Measurements from ENCODE around the gene KLHDC9.

Gene KLHDC9

GRCh38 chr1:161077426-161077825, 20.7 kb upstream of the KLHDC9 start:
- no peak for DNase-seq (ENCODE audit: low spot score)

DNA sequence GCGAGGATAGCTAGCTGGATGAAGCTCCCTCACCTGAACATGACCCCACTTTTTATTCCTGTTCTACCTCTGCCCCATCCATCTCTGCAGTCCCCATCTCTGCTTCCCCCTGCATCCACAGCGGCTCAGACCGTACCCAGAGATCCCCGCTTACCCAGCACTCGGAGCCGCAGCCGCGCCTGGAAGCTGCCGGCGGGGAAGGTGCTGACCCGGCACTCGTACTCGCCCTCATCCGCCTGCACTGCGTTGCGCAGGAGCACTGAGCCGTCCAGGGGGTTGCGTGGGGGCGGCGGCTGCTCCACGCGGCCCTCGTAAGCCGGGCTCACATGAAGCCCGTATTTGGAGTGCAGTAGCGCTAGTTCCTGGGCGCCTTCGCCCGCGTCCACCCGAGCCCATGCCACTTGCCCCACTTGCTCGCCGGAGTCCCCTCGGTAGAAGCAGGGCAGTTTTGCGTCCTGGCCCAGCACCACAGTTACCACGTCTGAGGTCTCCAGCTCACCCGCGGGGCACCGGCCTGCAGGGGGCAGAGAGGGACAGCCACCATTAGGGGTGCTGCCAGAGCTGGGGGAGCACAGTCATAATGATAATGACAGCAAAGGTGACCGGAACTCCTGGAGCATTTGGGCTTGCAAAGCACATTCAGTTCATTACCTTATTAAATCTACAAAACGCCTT, 18.6 kb upstream of the KLHDC9 start:
- DNase-seq (ENCODE audit: low spot score), result no peak

DNA sequence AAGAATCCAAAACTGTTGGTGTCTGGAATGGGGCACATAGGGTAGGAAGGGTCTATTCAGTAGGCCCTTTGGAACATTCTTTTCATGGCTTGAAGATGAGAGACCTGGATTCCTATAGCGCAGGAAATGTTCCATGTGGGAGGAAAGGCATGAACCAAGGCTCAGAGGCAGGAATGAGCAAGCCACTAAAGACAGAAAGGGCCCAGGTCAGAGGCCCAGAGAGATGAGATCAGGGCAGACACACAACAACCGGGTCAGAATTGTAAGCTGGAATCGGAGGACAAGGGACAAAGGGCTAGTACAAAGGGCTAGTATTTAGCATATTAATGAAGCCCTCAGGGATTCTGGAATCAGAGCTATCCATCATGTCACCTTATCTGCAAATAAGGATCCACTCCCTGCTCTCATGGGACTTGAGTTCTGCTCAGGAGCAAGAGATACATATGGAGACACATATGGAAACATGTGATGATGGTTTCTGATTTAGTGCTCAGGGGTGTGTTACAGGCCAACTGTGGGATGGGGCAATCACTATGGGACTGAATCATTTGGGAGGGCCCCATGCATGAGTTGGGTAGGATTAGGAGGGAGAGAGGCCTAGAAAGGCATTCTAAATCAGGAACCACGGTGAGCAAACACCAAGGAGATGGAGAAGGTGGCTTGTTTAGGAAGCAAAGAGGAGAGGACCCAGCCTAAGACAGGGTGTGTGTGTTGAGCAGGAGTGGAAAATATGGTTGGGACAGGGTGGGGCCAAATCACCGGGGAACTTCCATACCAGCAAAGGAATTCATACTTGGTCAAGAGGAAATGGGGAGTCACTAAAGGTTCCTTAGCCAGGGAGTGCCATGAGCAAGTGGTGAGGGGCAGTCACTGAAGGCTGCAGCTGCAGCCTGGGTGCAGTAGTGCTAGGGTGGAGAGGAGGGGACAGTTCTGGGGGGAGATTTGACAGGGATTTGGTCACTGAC, 17.4 kb upstream of the KLHDC9 start:
- DNase-seq (ENCODE audit: low spot score), result no peak

- DNase-seq (ENCODE audit: low spot score), result no peak
These were observed 16.6 kb upstream of the KLHDC9 start for GRCh38 chr1:161081519-161081918.

DNA sequence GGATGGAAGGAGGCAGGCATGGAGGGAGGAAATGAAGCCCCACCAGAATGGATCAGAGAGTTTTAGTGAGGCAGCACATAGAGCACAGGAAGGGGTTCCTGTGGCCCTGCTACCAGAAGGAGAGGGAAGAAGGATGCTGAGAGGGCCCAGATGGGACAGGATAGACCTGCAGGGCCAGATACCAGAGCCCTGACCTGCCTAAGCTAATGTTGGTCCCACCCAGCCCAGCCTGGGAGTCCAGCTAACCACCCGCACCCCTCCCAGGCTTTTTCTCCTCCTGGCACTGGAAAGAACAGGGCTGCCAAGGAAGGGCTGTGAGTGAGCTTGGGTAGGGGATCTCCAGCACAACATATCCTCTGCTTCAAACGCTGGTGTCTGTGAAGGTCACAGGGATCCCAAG, 15.7 kb upstream of the KLHDC9 start:
- DNase-seq (ENCODE audit: low spot score), result no peak

DNA sequence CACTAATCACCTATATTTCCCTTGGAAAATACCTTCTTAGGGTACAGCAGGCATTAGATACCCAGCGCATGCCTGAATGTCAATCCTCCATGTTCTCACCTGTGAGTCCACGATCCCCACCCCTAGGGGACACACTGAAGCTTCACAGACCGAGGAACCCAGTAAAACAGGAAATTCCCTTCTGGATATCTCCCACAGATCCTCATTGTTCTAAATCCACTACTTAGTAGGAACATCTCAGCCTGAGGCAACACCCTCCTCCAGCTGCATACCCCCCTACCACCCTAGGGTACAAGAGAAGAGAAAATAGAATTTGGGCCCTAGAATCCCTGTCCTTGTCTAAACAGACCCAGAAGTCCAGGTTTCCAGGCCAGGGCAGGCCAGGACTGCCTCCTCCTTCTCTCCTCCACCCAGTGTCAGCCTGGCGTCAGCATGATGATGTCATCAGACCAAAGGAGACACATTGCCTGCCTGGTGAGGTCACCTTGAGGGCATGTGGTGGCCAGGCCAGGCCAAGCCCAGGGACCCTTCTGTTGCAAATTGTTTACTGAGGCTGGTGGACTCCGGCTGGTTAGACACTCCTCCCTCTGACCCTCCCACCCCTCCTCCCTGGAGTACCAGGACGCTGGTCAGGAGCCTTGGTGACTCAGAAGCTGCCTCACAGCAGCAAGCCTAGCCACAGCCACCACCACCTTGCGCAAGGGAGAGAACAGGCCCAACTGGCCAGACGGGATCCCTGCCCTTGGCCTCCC, 15.0 kb upstream of the KLHDC9 start:
- peak; percentile 94 for DNase-seq (ENCODE audit: low spot score)

DNA sequence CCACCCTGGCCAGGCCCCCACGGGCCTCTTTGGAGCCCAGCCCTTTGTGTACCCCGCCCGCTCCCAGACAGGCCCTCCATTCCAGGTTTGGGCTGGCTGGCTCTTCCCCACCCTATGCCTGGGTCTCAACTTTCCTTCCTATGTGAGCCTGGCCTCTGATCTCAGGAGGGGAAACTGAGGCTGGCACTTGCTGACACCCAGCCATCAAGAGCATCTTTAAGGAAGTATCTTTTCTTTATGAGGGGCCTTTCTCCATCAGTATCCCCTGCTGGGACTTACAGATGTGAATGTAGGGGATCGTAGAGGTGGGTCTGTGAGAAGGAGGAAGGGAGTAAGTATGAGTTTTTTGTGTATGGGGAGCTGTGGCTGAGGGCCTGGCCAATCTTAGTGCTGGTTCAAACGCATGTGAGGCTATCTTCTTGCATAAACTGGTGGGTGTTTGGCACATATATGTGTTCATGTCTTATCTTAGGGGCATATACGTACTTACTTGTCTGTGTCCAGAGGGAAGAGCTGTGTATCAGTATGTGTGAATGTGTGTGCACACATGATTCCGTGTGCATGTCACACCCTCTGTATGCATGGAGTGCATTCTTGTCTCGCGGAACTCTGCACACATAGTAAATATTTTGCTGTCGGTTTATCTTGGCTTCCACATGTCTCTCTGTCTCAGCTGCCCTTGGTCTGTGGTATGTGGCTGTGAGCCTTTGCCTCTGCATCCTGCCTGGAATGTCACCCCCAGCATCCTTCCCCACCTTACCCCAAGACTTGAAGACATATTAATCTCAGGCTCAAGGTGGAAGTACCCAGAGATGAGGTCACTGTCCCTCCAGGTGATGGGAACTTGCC, 14.2 kb upstream of the KLHDC9 start:
- no peak for DNase-seq (ENCODE audit: low spot score)

DNA sequence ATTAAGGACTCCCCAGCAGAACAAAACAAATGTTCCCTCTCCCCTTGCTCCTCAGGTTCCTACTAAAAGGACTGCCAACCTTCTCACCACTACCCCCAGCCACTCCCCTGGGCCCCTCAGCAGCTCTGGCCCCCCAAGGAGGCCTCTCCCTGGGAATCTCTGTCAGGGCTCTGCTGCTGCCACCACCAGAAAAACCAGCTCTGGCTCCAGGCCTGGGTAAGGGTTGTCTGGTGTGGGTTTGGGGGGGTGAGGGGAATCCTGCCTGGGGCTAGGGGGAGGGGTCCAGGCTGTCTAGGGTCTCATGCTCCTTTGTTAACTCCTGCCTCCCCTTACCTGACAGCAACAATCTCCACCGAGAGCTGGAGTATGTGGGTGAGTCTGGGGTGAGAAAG, 13.6 kb upstream of the KLHDC9 start:
- DNase-seq (ENCODE audit: low spot score), result no peak

- no peak for DNase-seq (ENCODE audit: low spot score)
These were observed 13.0 kb upstream of the KLHDC9 start for GRCh38 chr1:161085165-161085564.

DNA sequence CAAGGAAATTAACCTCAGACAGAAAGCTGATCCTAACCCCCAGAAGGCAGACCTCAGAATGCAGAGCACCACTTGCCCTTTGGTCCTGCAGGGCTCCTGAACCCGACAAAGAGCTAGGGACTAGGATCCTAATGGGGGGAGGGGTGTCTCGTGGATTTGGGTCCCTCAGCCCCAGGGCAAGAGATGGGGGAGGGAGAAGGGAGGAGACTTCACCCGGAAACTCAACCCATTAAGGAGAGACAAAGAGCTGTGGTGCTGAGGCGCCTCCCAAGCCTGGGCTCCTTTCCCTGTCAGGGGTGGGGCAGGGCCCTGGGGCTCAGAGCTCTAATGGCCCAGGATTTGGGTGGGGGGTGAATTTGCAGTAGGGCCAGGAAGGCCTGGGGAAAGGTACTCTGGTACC, 11.7 kb upstream of the KLHDC9 start:
- DNase-seq (ENCODE audit: low spot score), result no peak

- DNase-seq (ENCODE audit: low spot score), result peak; percentile 72
These were observed 9.5 kb upstream of the KLHDC9 start for GRCh38 chr1:161088587-161089110.

DNA sequence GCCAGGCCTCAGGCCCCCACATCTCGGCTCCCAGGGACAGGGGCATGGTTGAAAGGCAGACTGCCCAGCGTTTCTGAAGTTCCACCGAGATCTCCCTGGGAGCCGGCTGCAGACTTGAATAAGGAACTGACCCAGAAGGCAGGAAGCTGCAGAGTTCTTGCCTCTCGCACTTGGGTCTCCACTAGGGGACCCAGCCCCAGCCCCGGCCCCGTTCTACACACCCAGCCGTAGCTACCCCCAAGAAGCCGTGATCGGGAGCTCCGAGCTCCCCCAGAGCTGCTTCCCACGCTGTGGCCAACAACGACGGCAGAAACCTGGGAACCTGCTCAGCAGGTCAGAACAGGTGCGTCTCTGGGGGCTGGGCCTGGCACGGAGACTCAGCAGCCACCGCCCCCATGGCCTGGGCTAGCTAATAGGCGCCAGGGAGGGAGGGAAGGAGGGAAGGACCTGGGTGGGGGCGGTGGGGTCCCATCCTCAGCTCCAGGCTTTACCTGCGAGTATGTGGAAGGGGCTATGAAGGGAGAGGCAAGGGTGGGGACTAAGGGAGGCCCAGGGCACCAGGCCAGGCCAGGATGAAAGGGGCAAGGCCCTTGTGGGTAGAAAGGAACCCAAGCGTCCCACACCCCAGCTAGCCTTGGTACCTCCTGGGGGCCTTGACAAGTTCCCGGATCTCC, 8.8 kb upstream of the KLHDC9 start, which contains the start of gene NECTIN4:
NECTIN4 (minus strand) TSS at position 308 of the 674 bp plus-strand sequence; CDS start at position 46, 262 bp downstream.
- DNase-seq (ENCODE audit: low spot score), result no peak

- no peak for DNase-seq (ENCODE audit: low spot score)
These were observed 8.2 kb upstream of the KLHDC9 start for GRCh38 chr1:161089938-161090337.

- DNase-seq (ENCODE audit: low spot score), result no peak
These were observed 7.5 kb upstream of the KLHDC9 start for GRCh38 chr1:161090617-161091016.

GRCh38 chr1:161091093-161091492, 7.1 kb upstream of the KLHDC9 start:
- DNase-seq (ENCODE audit: low spot score), result no peak

DNA sequence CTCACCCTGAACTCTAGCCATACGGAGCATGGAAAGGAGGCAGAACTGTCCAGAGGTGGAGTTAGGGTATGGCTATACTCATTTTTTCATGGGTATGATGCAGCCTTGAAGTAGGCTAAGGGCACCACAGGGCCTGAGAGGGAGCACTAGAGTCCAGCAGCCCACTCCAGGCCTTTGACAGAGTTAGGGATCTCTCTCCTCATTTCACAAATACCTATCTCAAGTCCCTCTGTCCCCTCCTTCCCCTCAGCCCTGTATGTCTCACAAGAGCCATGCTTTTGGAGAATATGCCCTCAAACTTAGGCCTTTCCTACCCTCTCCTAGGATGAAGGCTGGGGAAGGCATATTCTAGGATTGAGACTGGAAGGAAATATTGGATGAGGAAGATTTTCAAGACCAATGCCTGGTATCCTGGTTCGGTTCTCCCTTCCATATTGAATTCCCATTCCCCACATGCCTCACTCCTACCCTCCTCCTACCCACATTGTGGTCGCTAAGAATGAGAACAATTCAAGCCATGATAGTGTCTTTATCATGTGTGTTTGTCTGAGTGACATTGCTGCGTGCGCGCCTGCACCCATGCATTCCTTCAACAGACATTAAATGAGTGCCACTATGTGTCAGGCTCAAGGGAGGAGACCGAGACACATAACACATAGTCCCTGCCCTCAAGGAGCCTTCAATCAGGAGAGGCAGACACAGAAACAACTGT, 6.2 kb upstream of the KLHDC9 start:
- no peak for DNase-seq (ENCODE audit: low spot score)

GRCh38 chr1:161092621-161093028, 5.5 kb upstream of the KLHDC9 start:
- DNase-seq (ENCODE audit: low spot score), result peak; percentile 44

DNA sequence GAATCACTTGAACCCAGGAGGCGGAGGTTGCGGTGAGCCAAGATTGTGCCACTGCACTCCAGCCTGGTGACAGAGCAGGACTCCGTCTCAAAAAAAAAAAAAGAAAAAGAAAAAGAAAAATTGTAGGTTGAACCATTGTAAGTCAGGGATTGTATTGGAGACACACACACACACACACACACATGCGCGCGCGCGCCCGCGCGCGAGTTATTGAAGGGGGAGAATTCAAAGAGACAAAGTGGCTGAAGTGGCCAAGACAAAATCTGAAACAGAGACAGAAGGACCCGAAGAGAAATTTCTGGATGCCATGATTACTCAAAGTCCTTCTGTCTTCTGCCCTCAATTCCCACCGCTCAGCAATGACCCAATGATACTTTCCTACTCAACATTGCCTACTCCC, 3.7 kb upstream of the KLHDC9 start:
- DNase-seq (ENCODE audit: low spot score), result no peak

DNA sequence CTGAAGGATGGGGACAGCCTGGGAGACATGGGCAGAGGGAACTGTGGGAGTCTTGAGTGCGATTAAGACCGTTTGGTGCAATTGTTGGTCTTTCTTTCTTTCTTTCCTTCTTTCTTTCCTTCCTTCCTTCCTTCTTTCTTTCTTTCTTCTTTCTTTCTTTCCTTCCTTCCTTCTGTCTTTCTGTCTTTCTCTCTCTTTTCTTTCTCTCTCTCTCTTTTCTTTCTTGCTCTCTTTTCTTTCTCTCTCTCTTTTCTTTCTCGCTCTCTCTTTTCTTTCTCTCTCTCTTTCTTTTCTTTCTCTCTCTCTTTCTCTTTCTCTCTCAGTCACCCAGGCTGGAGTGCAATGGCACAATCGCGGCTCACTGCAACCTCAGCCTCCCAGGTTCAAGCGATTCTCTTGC, 2.9 kb upstream of the KLHDC9 start:
- DNase-seq (ENCODE audit: low spot score), result no peak

DNA sequence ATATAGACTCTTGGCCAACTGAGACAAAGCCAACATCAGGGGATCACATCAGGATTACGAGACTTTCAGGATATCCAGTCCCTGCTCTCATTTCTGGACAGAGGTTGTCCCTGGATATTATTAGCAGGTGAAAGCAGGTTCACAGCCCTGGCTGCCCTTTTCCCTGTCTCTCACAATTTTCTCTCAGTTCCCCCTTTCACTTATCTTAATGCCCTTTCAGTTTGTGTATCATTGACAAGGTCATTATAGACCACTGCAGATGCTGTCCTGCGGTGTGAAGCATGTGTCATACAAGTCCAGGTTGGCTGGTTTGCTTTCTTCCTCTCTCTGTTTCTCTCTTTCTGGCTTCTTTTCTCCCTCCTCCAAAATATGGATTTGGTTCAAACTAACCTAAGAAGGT, 2.1 kb upstream of the KLHDC9 start:
- no peak for DNase-seq (ENCODE audit: low spot score)

Measured in AG08395 (cell line).